Measurements from ENCODE around the gene STX8.

STX8 gene

DNA sequence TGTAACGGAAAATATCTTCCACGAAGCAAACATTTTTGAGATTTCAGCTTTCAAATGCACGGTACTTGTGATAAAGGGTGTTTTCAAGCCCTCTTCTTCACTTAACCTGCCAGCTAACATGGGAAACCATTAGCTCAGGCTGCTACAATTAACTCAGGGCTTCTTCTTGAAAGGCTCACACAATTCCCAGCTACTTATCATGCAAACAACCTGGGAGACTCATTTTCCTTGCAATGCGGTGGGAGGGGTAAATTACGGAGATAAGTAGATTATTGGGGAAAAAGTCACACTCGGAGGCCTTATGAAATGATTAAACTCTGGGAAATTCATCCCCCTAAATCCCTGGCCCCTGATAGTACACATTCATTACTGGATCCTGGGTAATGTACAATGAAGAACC is 266.4 kb downstream of the STX8 start:
- H3K27me3 ChIP-seq (ENCODE audit: control insufficient read depth, insufficient read depth, low read length), result no peaks in the 10 kb centered on the region
- H3K4me3 ChIP-seq (ENCODE audit: low read length), result no peak overlapping the region
- H3K4me1 ChIP-seq (ENCODE audit: control insufficient read depth, insufficient read depth, low read length), result no peaks in the 10 kb centered on the region
- no peaks in the 10 kb centered on the region for H3K9me3 ChIP-seq (replicated peaks; ENCODE audit: low read length)
- no peak overlapping the region for H3K4me2 ChIP-seq (ENCODE audit: low read length)
- no peak overlapping the region for H3K9ac ChIP-seq (ENCODE audit: low read depth, low read length)
- no peaks in the 10 kb centered on the region for H3K36me3 ChIP-seq (ENCODE audit: insufficient read depth, low read length)

DNA sequence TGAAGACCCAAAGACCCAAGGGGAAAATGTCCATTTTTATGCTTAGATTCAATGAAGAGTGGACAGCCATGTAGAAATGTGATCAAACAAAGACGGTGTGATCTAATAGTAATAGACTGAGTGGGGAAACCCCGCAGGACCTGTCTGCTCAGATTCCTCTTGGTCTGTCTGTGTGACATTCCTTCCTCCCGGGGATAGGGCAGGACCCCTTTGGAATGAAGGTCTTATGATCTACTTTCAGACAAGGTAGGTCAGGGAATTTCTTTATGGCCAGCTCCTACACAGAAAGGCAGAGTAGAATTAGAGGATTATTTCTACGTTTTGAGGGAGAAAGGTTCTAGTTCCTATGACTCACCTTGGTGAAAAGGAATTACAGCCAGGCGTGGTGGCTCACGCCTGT is 267.6 kb downstream of the STX8 start:
- no peaks in the 10 kb centered on the region for H3K36me3 ChIP-seq (ENCODE audit: insufficient read depth, low read length)
- no peak overlapping the region for H3K4me2 ChIP-seq (ENCODE audit: low read length)
- no peaks in the 10 kb centered on the region for H3K9me3 ChIP-seq (replicated peaks; ENCODE audit: low read length)
- H3K4me3 ChIP-seq (ENCODE audit: low read length), result no peak overlapping the region
- H3K27me3 ChIP-seq (ENCODE audit: control insufficient read depth, insufficient read depth, low read length), result no peaks in the 10 kb centered on the region
- no peak overlapping the region for H3K9ac ChIP-seq (ENCODE audit: low read depth, low read length)
- no peaks in the 10 kb centered on the region for H3K4me1 ChIP-seq (ENCODE audit: control insufficient read depth, insufficient read depth, low read length)

DNA sequence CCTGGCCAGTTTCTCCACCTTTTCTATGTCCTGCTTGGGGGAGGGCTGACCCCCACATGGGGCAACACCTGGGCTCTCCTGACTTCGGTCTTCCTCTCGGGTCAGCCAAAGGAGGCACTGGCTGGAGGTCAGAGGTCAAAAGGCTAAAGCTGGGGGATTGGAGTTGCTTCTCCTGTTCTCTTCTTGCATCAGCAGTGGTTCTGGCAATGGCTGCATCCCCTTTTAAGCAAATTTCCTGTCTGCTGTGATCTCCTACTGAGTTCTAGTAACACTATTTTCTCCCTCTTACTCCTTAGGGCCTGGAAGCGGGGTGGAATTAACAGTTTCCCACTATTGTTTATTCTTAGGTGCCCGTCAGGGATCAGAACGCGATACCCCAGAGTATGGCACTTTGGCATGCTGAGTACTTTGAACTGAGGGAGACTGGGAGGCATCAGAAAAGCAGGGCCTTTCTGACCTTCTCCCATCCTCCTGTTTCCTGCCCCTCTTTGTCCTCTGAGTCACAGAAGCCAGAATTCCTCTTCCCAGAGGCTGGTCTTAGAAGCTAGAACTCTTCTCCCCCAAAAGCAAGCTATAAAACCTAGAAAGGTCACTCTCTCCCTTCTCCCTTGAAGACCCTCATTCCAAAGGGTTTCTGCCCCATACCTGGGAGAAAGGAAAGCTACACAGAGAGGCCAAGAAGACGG is 268.2 kb downstream of the STX8 start:
- H3K4me3 ChIP-seq (ENCODE audit: low read length), result no peak overlapping the region
- no peaks in the 10 kb centered on the region for H3K27me3 ChIP-seq (ENCODE audit: control insufficient read depth, insufficient read depth, low read length)
- no peaks in the 10 kb centered on the region for H3K36me3 ChIP-seq (ENCODE audit: insufficient read depth, low read length)
- no peak overlapping the region for H3K4me2 ChIP-seq (ENCODE audit: low read length)
- H3K4me1 ChIP-seq (ENCODE audit: control insufficient read depth, insufficient read depth, low read length), result no peaks in the 10 kb centered on the region
- H3K9me3 ChIP-seq (replicated peaks; ENCODE audit: low read length), result no peaks in the 10 kb centered on the region
- H3K9ac ChIP-seq (ENCODE audit: low read depth, low read length), result no peak overlapping the region

GRCh38 chr17:9306086-9306485 is 269.5 kb downstream of the STX8 start:
- no peaks in the 10 kb centered on the region for H3K36me3 ChIP-seq (ENCODE audit: insufficient read depth, low read length)
- H3K4me3 ChIP-seq (ENCODE audit: low read length), result no peak overlapping the region
- no peaks in the 10 kb centered on the region for H3K27me3 ChIP-seq (ENCODE audit: control insufficient read depth, insufficient read depth, low read length)
- H3K9ac ChIP-seq (ENCODE audit: low read depth, low read length), result no peak overlapping the region
- H3K4me2 ChIP-seq (ENCODE audit: low read length), result no peak overlapping the region
- H3K4me1 ChIP-seq (ENCODE audit: control insufficient read depth, insufficient read depth, low read length), result no peaks in the 10 kb centered on the region
- H3K9me3 ChIP-seq (replicated peaks; ENCODE audit: low read length), result no peaks in the 10 kb centered on the region

- no peak overlapping the region for H3K9ac ChIP-seq (ENCODE audit: low read depth, low read length)
- no peaks in the 10 kb centered on the region for H3K27me3 ChIP-seq (ENCODE audit: control insufficient read depth, insufficient read depth, low read length)
- H3K36me3 ChIP-seq (ENCODE audit: insufficient read depth, low read length), result no peaks in the 10 kb centered on the region
- H3K4me3 ChIP-seq (ENCODE audit: low read length), result no peak overlapping the region
- H3K9me3 ChIP-seq (replicated peaks; ENCODE audit: low read length), result no peaks in the 10 kb centered on the region
- H3K4me1 ChIP-seq (ENCODE audit: control insufficient read depth, insufficient read depth, low read length), result no peaks in the 10 kb centered on the region
- H3K4me2 ChIP-seq (ENCODE audit: low read length), result no peak overlapping the region
Measured at GRCh38 chr17:9299695-9300094, 275.9 kb downstream of the STX8 start.

DNA sequence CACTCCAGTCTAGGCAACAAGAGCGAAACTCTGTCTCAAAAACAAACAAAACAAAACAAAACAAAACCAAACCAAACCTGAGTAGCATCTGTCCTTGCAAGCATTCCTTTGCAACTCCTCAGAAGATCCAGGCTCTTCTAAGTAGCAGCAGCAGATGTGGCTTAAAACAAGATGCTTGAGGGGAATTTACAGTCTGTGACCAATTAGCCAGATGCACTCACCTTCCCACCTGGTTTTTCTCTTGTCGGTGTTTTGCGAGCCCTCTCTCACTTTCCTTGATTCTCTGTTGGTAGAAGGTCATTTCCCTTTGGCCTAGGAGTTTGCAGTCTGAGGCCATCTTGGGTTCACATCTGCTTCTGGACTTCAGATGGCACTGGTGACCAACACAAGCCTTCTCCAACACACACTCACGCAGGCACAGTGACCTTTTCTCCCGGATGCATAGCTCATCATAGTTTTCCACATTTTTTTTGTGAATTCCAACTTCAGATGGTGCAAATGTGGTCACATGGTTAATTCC is 276.8 kb downstream of the STX8 start:
- Histone ChIP-seq H3K4me1 (ENCODE audit: control insufficient read depth, insufficient read depth, low read length) (no peaks in the 10 kb centered on the region), H3K27me3 (ENCODE audit: control insufficient read depth, insufficient read depth, low read length) (no peaks in the 10 kb centered on the region), H3K4me2 (ENCODE audit: low read length) (no peak overlapping the region)

GRCh38 chr17:9298135-9298534 is 277.5 kb downstream of the STX8 start:
- H3K9ac ChIP-seq (ENCODE audit: low read depth, low read length), result no peak overlapping the region
- no peak overlapping the region for H3K4me2 ChIP-seq (ENCODE audit: low read length)
- H3K4me3 ChIP-seq (ENCODE audit: low read length), result no peak overlapping the region
- no peaks in the 10 kb centered on the region for H3K4me1 ChIP-seq (ENCODE audit: control insufficient read depth, insufficient read depth, low read length)
- H3K27me3 ChIP-seq (ENCODE audit: control insufficient read depth, insufficient read depth, low read length), result no peaks in the 10 kb centered on the region
- no peaks in the 10 kb centered on the region for H3K9me3 ChIP-seq (replicated peaks; ENCODE audit: low read length)
- no peaks in the 10 kb centered on the region for H3K36me3 ChIP-seq (ENCODE audit: insufficient read depth, low read length)

More for the DNA sequence above, 276.8 kb downstream of the STX8 start:
- Histone ChIP-seq H3K4me3 (ENCODE audit: low read length) (no peak overlapping the region), H3K9ac (ENCODE audit: low read depth, low read length) (no peak overlapping the region), H3K9me3 (replicated peaks; ENCODE audit: low read length) (no peaks in the 10 kb centered on the region), H3K36me3 (ENCODE audit: insufficient read depth, low read length) (no peaks in the 10 kb centered on the region)

- Histone ChIP-seq H3K4me1 (ENCODE audit: control insufficient read depth, insufficient read depth, low read length) (peaks cover 4% of the 10 kb centered on the region), H3K9me3 (replicated peaks; ENCODE audit: low read length) (no peaks in the 10 kb centered on the region), H3K36me3 (ENCODE audit: insufficient read depth, low read length) (no peaks in the 10 kb centered on the region), H3K4me2 (ENCODE audit: low read length) (no peak overlapping the region), H3K4me3 (ENCODE audit: low read length) (no peak overlapping the region), H3K9ac (ENCODE audit: low read depth, low read length) (no peak overlapping the region), H3K27me3 (ENCODE audit: control insufficient read depth, insufficient read depth, low read length) (no peaks in the 10 kb centered on the region)
Measured at GRCh38 chr17:9294661-9295210, 280.9 kb downstream of the STX8 start.

DNA sequence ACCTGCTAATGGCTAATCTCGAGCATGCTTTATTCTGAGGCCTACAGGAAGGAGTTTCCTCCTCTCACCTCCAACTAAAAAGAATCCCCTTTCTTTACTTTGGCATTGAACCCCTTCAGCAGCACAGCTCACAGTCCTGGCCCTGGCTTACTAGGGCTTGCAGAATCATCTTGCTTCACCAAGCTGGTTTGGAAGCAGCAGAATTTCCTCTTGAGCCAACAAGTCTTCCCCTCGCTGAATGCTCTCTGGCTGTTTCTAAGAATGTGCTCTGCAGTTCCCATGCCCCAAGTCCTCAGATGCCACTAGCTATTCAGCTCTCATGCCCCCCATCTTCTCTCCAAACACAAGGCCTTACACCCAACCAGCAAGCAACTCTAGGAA is 283.1 kb downstream of the STX8 start:
- H3K9me3 ChIP-seq (replicated peaks; ENCODE audit: low read length), result no peaks in the 10 kb centered on the region
- H3K4me2 ChIP-seq (ENCODE audit: low read length), result no peak overlapping the region
- no peaks in the 10 kb centered on the region for H3K36me3 ChIP-seq (ENCODE audit: insufficient read depth, low read length)
- H3K4me3 ChIP-seq (ENCODE audit: low read length), result no peak overlapping the region
- no peaks in the 10 kb centered on the region for H3K27me3 ChIP-seq (ENCODE audit: control insufficient read depth, insufficient read depth, low read length)
- peaks cover 6% of the 10 kb centered on the region for H3K4me1 ChIP-seq (ENCODE audit: control insufficient read depth, insufficient read depth, low read length)
- H3K9ac ChIP-seq (ENCODE audit: low read depth, low read length), result no peak overlapping the region

DNA sequence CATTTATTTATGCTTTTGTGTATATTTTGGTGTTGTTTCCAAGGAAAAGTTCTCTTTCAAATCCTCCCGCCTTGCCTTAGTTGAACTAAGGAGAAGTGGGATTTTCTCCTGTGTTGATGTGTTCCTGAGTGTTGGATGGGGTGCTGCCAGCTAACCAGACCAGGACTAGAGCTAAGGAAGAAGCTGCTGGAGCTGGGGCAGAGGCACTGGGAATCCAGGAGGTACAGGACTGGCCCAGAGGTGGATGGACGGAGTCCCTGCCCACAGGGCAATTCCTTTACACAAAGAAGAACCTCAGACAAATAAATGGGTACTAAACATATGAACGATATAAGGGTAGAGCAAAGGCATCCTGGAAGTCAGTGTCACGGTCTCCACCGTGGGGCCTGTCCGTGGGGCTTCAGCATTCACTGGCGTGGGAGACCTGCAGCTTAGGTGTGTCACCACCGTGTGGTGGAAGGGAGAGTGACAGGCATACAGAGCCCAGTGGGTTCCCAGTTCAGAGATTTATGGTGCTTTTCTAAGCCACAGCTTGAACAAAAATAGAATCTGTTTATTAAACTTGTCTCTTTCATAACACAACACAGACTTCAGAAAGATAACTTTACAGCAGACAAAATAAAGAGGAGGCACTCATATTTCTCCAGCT is 283.6 kb downstream of the STX8 start:
- Histone ChIP-seq H3K9ac (ENCODE audit: low read depth, low read length) (no peak overlapping the region), H3K4me3 (ENCODE audit: low read length) (no peak overlapping the region), H3K9me3 (replicated peaks; ENCODE audit: low read length) (no peaks in the 10 kb centered on the region), H3K27me3 (ENCODE audit: control insufficient read depth, insufficient read depth, low read length) (no peaks in the 10 kb centered on the region), H3K4me2 (ENCODE audit: low read length) (no peak overlapping the region), H3K4me1 (ENCODE audit: control insufficient read depth, insufficient read depth, low read length) (peaks cover 6% of the 10 kb centered on the region), H3K36me3 (ENCODE audit: insufficient read depth, low read length) (no peaks in the 10 kb centered on the region)

GRCh38 chr17:9290226-9290613 is 285.4 kb downstream of the STX8 start:
- Histone ChIP-seq H3K9ac (ENCODE audit: low read depth, low read length) (no peak overlapping the region), H3K36me3 (ENCODE audit: insufficient read depth, low read length) (no peaks in the 10 kb centered on the region), H3K9me3 (replicated peaks; ENCODE audit: low read length) (no peaks in the 10 kb centered on the region), H3K4me3 (ENCODE audit: low read length) (no peak overlapping the region), H3K27me3 (ENCODE audit: control insufficient read depth, insufficient read depth, low read length) (no peaks in the 10 kb centered on the region), H3K4me2 (ENCODE audit: low read length) (no peak overlapping the region), H3K4me1 (ENCODE audit: control insufficient read depth, insufficient read depth, low read length) (peaks cover 6% of the 10 kb centered on the region)

GRCh38 chr17:9287306-9287705 is 288.3 kb downstream of the STX8 start:
- no peaks in the 10 kb centered on the region for H3K9me3 ChIP-seq (replicated peaks; ENCODE audit: low read length)
- H3K27me3 ChIP-seq (ENCODE audit: control insufficient read depth, insufficient read depth, low read length), result no peaks in the 10 kb centered on the region
- H3K4me2 ChIP-seq (ENCODE audit: low read length), result no peak overlapping the region
- H3K4me1 ChIP-seq (ENCODE audit: control insufficient read depth, insufficient read depth, low read length), result peaks cover 6% of the 10 kb centered on the region
- no peak overlapping the region for H3K4me3 ChIP-seq (ENCODE audit: low read length)
- no peaks in the 10 kb centered on the region for H3K36me3 ChIP-seq (ENCODE audit: insufficient read depth, low read length)
- no peak overlapping the region for H3K9ac ChIP-seq (ENCODE audit: low read depth, low read length)

Measured in skeletal muscle satellite cell (primary cell).